Measurements from ENCODE around the gene ACER3.

Gene ACER3

GRCh38 chr11:77064648-77065217, 204.0 kb downstream of the ACER3 start:
- TF ChIP-seq, protein P1, sequence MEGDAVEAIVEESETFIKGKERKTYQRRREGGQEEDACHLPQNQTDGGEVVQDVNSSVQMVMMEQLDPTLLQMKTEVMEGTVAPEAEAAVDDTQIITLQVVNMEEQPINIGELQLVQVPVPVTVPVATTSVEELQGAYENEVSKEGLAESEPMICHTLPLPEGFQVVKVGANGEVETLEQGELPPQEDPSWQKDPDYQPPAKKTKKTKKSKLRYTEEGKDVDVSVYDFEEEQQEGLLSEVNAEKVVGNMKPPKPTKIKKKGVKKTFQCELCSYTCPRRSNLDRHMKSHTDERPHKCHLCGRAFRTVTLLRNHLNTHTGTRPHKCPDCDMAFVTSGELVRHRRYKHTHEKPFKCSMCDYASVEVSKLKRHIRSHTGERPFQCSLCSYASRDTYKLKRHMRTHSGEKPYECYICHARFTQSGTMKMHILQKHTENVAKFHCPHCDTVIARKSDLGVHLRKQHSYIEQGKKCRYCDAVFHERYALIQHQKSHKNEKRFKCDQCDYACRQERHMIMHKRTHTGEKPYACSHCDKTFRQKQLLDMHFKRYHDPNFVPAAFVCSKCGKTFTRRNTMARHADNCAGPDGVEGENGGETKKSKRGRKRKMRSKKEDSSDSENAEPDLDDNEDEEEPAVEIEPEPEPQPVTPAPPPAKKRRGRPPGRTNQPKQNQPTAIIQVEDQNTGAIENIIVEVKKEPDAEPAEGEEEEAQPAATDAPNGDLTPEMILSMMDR (IDR thresholded peaks at IDR 0.05; ENCODE audit: control insufficient read depth, insufficient read depth, low read depth, low read length, missing control alignments), result no peak
- no peak overlapping the region for H3K4me3 ChIP-seq (ENCODE audit: control insufficient read depth, low read depth, low read length)
- DNase-seq (ENCODE audit: low read depth), result no peak

DNA sequence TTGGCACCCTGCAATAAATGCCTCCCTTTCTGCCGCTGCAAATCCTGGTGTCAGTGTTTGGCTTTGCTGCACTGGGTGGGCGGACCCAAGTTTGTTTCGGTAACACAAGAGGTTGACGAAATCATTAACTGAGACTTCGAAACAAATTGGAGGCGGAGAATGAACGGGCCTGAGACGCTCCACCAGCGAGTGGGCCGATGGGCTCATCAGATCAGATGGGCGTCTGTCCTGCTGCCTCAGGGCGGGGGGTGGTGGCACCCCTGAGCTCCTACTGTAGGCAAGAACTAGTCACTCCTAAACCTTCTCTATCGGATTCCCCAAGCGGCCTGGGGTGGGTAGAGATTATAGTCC, 205.1 kb downstream of the ACER3 start:
- TF ChIP-seq, protein P1 (IDR thresholded peaks at IDR 0.05; ENCODE audit: control insufficient read depth, insufficient read depth, low read depth, low read length, missing control alignments), result no peak
- peak overlapping the region; percentile 54 for H3K4me3 ChIP-seq (ENCODE audit: control insufficient read depth, low read depth, low read length)
- no peak for DNase-seq (ENCODE audit: low read depth)

- peak; percentile 65 for DNase-seq (ENCODE audit: low read depth)
- peak within 1 kb of the TSS; percentile 84 for H3K4me3 ChIP-seq (ENCODE audit: control insufficient read depth, low read depth, low read length)
- TF ChIP-seq, protein P1 (IDR thresholded peaks at IDR 0.05; ENCODE audit: control insufficient read depth, insufficient read depth, low read depth, low read length, missing control alignments), result peak; percentile 41
These were observed 205.7 kb downstream of the ACER3 start, which contains the start of gene CAPN5 for GRCh38 chr11:77066229-77067042. Gene CAPN5 (plus strand): TSS chr11:77066971. CDS start chr11:77084887, 17,916 bp downstream.

GRCh38 chr11:77067861-77068443, 207.2 kb downstream of the ACER3 start:
- H3K4me3 ChIP-seq (ENCODE audit: control insufficient read depth, low read depth, low read length), result peak overlapping the region; percentile 84
- no peak for DNase-seq (ENCODE audit: low read depth)

DNA sequence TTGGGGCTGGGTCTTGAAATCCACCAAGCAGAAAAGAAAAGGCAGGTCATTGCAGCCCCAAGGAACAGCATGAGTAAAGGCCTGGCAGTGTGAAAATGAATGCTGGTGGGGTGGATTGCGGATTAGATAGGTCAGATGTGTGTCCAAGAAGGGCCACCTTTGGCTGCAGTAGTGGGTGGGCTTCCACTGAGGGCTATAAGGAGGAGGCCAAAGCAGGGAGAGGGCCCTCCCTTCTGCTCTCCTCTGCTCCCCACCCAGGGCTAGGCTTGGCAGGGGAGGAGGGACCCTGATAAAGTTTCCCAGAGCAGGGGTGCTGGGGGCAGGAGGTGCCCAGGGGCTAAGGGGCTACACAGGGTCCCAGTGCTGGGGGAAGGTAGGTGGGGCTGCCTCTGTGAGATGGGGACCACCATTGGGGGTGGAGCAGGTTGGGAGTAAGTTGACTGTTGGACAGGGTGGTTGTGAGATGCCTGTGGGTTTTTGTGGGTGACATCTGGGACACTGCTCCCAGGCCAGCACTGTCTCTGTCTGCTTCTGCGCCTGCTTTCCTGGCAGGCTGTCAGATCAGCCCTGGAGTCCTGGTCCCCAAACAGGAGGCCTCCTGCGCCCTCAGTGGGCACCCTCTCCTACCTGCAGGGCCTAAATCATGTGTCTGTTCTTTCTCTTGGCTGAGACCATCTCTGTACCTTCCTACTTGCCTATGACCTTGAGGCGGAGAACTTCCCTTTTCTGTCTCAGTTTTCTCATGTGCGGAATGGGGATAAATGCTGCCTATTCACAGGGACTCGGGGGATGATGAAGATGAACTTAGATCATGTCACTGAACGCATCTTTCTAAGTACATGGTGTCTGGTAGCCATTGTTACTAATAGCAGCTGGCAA, 208.0 kb downstream of the ACER3 start:
- TF ChIP-seq, protein P1 (IDR thresholded peaks at IDR 0.05; ENCODE audit: control insufficient read depth, insufficient read depth, low read depth, low read length, missing control alignments), result no peak
- DNase-seq (ENCODE audit: low read depth), result no peak
- H3K4me3 ChIP-seq (ENCODE audit: control insufficient read depth, low read depth, low read length), result no peak overlapping the region

More at GRCh38 chr11:77067861-77068443, 207.2 kb downstream of the ACER3 start:
- TF ChIP-seq, protein P1 (IDR thresholded peaks at IDR 0.05; ENCODE audit: control insufficient read depth, insufficient read depth, low read depth, low read length, missing control alignments), result no peak

Data from AG09309 (cell line).